NCI-H128 (cell line): ENCODE results near the gene CARNS1.
"Not testable (repeated sequence)": the region's sequence is repeated elsewhere in the genome, so short reads cannot be mapped to it uniquely, and the experiment has no call there.

Experiments
- DNase-seq: peaks from one replicate; lab custom pipeline; 2025; ENCODE audit not compliant: unreplicated experiment; lab: John Stamatoyannopoulos, UW

CARNS1 gene

GRCh38 chr11:67396259-67396581 lies 19.3 kb upstream of the CARNS1 start:
- DNase-seq: no peak

GRCh38 chr11:67396587-67397389 lies 18.7 kb upstream of the CARNS1 start:
- no peak for DNase-seq

GRCh38 chr11:67397536-67397935 lies 17.9 kb upstream of the CARNS1 start:
- no peak for DNase-seq

GRCh38 chr11:67397986-67398660 lies 17.4 kb upstream of the CARNS1 start:
- DNase-seq: no peak

GRCh38 chr11:67398661-67399563 lies 16.6 kb upstream of the CARNS1 start:
- no peak for DNase-seq

- no peak for DNase-seq
Measured at GRCh38 chr11:67400251-67400941, 15.1 kb upstream of the CARNS1 start.

- no peak for DNase-seq
Measured at GRCh38 chr11:67400942-67401494, 14.5 kb upstream of the CARNS1 start.

- peak; percentile 78 for DNase-seq
Measured at GRCh38 chr11:67401495-67402191, 13.8 kb upstream of the CARNS1 start, which contains the start of gene PPP1CA. Gene PPP1CA (minus strand): TSS chr11:67401858. CDS start chr11:67401782, 76 bp downstream.

- DNase-seq: not testable (repeated sequence)
Measured at GRCh38 chr11:67402192-67402839, 13.2 kb upstream of the CARNS1 start.

GRCh38 chr11:67403085-67403484 lies 12.4 kb upstream of the CARNS1 start:
- DNase-seq: not testable (repeated sequence)

- no peak for DNase-seq
Measured at GRCh38 chr11:67404515-67405195, 10.8 kb upstream of the CARNS1 start.

GRCh38 chr11:67405196-67405567 lies 10.3 kb upstream of the CARNS1 start:
- DNase-seq: no peak

- DNase-seq: no peak
Measured at GRCh38 chr11:67405688-67406339, 9.7 kb upstream of the CARNS1 start.

- no peak for DNase-seq
Measured at GRCh38 chr11:67406420-67406968, 9.0 kb upstream of the CARNS1 start.

- DNase-seq: no peak
Measured at GRCh38 chr11:67406969-67407687, 8.3 kb upstream of the CARNS1 start.

- no peak for DNase-seq
Measured at GRCh38 chr11:67407688-67408163, 7.8 kb upstream of the CARNS1 start.

GRCh38 chr11:67408437-67409200 lies 6.9 kb upstream of the CARNS1 start:
- DNase-seq: no peak
